Mucosa of descending colon (tissue), 3 donors: ENCODE data around the gene SCARB1. TPM values are rescaled to one million over a fixed set of nuclear protein-coding genes. Genes with fewer than 3 reads are reported as not detected.

ENCODE experiments used
- ATAC-seq: fragments of 200-7000 bp; cut with Tn5 transposase; one replicate; pipeline ENCODE4 v1.9.1; 2020; ENCODE audit warnings: mild to moderate bottlenecking, moderate library complexity
- DNase-seq, 3 donors: peaks; one replicate each; pipeline ENCODE4 v3.0.0-alpha.2; 2020
- H3K36me3 ChIP-seq: fragments of 200-600 bp; one replicate; pipeline ENCODE4 v1.8.0; 2021; ENCODE audit warnings: low read depth, mild to moderate bottlenecking
- H3K4me1 ChIP-seq: fragments of 200-600 bp; one replicate; pipeline ENCODE4 v1.8.0; 2021; ENCODE audit warnings: low read depth, mild to moderate bottlenecking
- H3K4me3 ChIP-seq: fragments of 200-600 bp; one replicate; pipeline ENCODE4 v1.8.0; 2021; ENCODE audit warnings: mild to moderate bottlenecking
- H3K9me3 ChIP-seq: fragments of 200-600 bp; one replicate; pipeline ENCODE4 v1.8.0; 2021; ENCODE audit warnings: mild to moderate bottlenecking
- CTCF ChIP-seq: fragments of 200-600 bp; IDR thresholded peaks from one replicate; pipeline ENCODE4 v1.8.0; 2022; ENCODE audit warnings: antibody characterized with exemption, mild to moderate bottlenecking
- intact Hi-C, 2 donors: fragments of 100-400 bp; cut with DNase I in 1 of 2; cut with micrococcal nuclease in 1 of 2; formaldehyde crosslinking; loops; one replicate each; pipeline versions ENCODE4 v1.11.0 to v1.11.1; 2022; cut with DNase I, micrococcal nuclease
- total RNA-seq, 3 donors: library from RNA; stranded (reverse); fragmentation: NEBNext Ultra II Directional in 2 of 3; extraction: Animal tissue kit (Norgen Biotek cat#: 25700) in 2 of 3; gene quantifications; one replicate each; pipeline versions ENCODE4 v1.2.1 to v1.2.4, GENCODE V29; 2021 to 2023
- donor health status: DM: no; HTN: no; CAD: no; lungs with moderate emphysema.
- donor health status: DM: no; HTN: no; CAD: no.
- donor health status: DM: no; HTN: yes; CAD: no.

Gene SCARB1
- total RNA-seq, 3 donors from 2014 or later = 23.0 to 55.1 (median 31.2) TPM

GRCh38 chr12:124756166-124756565 lies 107.5 kb downstream of the SCARB1 start:
- no peak for DNase-seq
- H3K4me3 ChIP-seq = no peak overlapping the region
- ATAC-seq = no peak
- intact Hi-C loops = no loop called here
- TF ChIP-seq CTCF = no peak
- peaks cover 3% of the 10 kb centered on the region for H3K4me1 ChIP-seq
- no peaks in the 10 kb centered on the region for H3K36me3 ChIP-seq
- no peaks in the 10 kb centered on the region for H3K9me3 ChIP-seq

- intact Hi-C loops = no loop called here
- no peak overlapping the region for H3K4me3 ChIP-seq
- TF ChIP-seq CTCF = no peak
- H3K36me3 ChIP-seq = no peaks in the 10 kb centered on the region
- ATAC-seq = no peak
- DNase-seq = no peak
- peaks cover 3% of the 10 kb centered on the region for H3K4me1 ChIP-seq
- no peaks in the 10 kb centered on the region for H3K9me3 ChIP-seq
Measured at GRCh38 chr12:124755801-124756148, 107.9 kb downstream of the SCARB1 start.

GRCh38 chr12:124754949-124755800 lies 108.5 kb downstream of the SCARB1 start:
- DNase-seq = peak; percentile 59 to 84 (median 67)

GRCh38 chr12:124754491-124754890 lies 109.2 kb downstream of the SCARB1 start:
- Histone ChIP-seq H3K4me3 (no peak overlapping the region), H3K9me3 (no peaks in the 10 kb centered on the region), H3K4me1 (peaks cover 3% of the 10 kb centered on the region), H3K36me3 (no peaks in the 10 kb centered on the region)
- ATAC-seq = no peak
- DNase-seq = no peak
- intact Hi-C loops = no loop called here
- no peak for TF ChIP-seq CTCF

More at GRCh38 chr12:124754949-124755800, 108.5 kb downstream of the SCARB1 start:
- intact Hi-C loops = no loop called here
- Histone ChIP-seq H3K9me3 (no peaks in the 10 kb centered on the region), H3K4me3 (no peak overlapping the region), H3K4me1 (peaks cover 3% of the 10 kb centered on the region), H3K36me3 (no peaks in the 10 kb centered on the region)
- ATAC-seq = peak; percentile 79
- no peak for TF ChIP-seq CTCF

GRCh38 chr12:124753993-124754392 lies 109.7 kb downstream of the SCARB1 start:
- ATAC-seq = no peak
- Histone ChIP-seq H3K4me1 (peaks cover 3% of the 10 kb centered on the region), H3K9me3 (no peaks in the 10 kb centered on the region), H3K36me3 (no peaks in the 10 kb centered on the region), H3K4me3 (no peak overlapping the region)
- TF ChIP-seq CTCF = no peak
- no peak for DNase-seq
- intact Hi-C loops = no loop called here
